HG03354 (cell line): ENCODE data around the gene HMGCS1.
"Not testable (repeated sequence)": the region's sequence is repeated elsewhere in the genome, so short reads cannot be mapped to it uniquely, and the experiment has no call there.

Source experiments
- ATAC-seq: cut with Tn5 transposase; IDR thresholded peaks from one replicate; pipeline ENCODE4 v1.9.1; 2021; ENCODE audit warnings: mild to moderate bottlenecking; ENCODE audit not compliant: unreplicated experiment, poor library complexity, severe bottlenecking

HMGCS1 gene

DNA sequence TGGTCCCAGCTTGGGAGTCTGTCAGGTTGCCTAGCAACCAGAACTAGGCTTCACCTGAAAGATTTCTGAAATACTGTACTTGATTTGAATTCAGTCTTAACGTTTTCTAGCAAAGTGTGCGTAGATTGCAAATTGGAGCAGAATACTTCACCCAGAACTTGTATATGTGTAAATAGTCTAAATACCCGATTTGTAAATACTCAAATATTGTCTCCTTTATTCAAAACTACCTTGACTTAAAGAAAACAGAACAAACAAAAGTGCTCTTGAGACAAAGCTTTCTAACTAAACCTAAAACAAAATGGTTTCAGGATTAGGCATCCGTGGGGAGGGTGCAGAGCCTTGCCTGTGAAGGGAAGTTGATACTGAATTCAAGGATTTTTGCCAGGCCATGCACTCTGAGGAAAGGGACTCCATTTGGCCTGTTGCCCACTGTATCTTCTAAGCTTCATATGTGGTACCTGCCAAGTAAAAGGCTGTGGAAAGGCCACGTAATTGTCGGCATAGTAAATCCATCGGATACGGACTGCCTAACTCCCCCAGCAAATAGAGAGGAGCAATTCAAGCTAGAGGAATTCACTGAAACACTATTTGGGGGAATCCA is 744 bp upstream of the HMGCS1 start:
- no peak for ATAC-seq

DNA sequence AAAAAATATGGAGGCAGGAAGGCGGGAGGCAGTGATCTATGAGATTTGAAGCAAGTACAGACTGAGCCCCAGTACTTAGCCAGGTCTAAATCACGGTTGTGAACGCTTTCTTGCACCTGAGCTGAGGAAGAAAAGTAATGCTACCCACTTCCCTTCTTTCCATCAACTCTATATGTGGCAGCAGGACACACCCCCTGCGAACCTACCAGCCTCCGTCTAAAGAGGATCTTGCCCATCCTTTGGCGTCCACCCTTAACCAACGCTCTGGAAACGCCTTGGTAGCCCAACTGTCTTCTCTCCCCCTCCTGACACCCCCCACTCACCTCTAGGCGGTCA is 545 bp downstream of the HMGCS1 start:
- peak; percentile 8 for ATAC-seq

DNA sequence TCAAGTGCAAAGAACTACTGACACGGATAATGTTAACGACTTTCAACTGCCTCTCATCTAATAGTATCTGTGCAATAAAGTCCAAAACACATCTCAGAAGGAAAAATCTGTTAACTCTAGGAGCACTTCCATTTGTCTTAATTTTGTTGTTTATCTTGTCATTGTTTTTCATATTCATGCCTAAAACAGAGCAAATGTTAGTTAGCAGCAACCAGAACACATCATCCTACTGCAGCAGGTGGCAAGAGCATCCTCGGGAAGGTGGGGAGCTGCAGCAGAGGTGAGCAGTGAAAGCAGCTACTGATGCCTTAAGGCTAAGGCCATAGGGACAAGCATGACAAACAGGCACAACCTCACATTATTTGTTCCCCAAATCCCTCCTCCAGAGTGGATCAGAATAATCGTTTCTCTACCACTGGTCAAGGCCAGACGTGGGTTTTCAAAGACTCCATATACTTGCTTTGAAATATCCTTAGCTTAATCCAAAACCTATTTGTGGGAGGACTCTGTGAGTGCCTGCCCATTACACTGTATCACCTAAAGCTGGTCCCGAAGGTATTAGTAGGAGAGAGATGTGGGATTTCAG is 1.0 kb downstream of the HMGCS1 start:
- no peak for ATAC-seq

DNA sequence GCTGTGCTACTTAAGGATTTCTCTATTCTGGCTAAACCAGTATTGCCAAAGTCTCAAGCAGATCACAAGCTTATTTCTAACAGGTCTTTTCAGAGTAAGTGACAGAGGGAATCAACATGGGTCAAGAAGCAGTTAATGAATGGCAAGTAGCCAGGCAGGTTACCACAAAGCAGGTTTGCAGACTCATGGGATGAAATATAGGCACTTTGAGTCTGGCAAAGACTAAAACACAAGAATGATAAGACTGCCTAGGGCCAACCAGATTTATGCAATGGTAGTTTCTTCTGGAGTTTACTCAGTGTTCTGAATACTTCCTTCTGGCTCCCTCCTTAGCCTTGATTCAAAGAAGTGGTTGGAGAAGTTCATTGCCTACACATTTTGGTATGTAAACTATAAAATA is 3.6 kb downstream of the HMGCS1 start:
- no peak for ATAC-seq

DNA sequence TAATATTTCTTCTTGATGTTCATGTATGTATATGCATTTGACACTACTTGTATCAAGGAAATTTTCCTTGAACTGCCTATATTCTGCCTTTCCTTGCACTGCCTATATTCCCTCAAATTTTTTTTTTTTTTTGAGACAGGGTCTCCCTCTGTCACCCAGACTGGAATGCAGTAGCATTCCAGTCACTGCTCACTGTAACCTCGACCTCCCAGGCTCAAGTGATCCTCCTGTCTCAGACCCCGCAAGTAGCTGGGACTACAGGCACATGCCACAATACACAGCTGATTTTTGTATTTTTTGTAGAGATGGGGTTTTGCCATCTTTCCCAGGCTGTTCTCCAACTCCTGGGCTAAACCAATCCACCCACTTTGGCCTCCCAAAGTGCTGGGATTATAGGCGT is 4.1 kb downstream of the HMGCS1 start:
- ATAC-seq = no peak

- not testable (repeated sequence) for ATAC-seq
These were observed 6.3 kb downstream of the HMGCS1 start for GRCh38 chr5:43306954-43307353.

DNA sequence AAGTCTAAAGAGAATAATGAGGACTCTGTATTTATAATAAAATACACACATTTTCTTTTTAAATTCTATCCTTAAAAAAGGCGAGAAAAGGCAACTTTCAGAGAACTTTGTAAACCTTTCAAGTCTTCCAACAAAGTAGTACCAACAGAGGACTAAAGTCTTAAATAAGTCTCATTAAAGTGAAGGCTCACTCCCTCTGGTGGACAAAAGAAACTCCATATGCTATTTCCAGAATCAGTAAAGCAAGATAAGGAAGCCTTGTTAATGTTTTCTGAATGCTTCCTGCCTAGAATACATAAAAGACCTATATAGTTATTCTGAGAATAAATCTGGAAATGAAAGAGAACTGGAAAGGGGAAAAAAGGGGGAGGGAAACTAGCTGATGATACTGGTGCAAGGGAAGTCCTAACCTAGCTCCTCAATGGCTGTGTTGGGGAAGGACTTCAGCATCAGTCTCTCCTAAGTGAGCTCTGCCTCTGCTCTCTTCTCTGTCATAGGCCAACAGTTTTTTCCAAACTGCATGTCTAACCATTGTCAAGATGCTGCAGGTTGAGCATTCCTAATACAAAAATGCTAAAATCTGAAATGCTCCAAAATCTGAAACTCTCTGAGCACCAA is 7.2 kb downstream of the HMGCS1 start:
- peak; percentile 71 for ATAC-seq

- peak; percentile 69 for ATAC-seq
These were observed 8.7 kb downstream of the HMGCS1 start for GRCh38 chr5:43304525-43304924.

GRCh38 chr5:43303242-43303641 is 10.0 kb downstream of the HMGCS1 start:
- no peak for ATAC-seq

GRCh38 chr5:43302481-43302880 is 10.7 kb downstream of the HMGCS1 start:
- no peak for ATAC-seq

DNA sequence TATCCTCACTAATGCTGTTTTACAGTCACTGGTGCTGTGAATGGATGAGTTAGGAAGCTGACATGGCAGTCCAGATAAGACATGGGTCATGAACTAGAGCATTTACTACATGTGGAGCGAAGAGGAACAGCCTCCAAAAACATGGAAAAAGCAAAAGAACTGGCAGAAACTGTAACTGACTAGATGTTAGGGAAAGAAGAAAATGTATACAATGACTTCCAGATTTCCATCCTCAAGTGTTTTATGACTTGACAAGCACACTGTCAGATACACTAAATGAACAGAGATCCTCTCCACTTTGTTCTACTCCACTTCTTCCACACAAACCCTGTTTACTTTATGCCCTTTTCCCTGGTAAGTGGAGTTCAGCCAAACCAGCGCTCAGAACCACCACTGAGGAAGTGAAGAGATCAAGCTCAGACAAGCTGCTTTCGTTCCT is 11.5 kb downstream of the HMGCS1 start:
- no peak for ATAC-seq

DNA sequence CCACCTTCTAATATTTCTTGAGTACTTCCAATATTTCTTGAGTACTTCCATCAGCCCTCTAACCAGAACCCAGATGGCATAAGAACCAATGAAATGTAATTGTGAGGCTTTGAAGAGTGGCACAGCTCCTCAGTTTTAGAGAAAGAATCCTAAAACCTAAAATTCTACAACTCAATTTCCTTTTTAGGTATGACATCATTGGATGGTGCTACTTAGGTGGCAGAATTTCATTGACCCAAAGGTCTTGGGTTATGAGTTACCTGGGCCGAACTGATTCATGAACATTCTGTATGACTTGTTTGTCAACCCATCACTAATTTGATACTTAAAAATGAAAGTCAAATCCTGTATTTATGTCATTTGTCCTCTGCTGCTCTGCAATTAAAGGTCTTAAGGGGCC is 13.1 kb downstream of the HMGCS1 start:
- no peak for ATAC-seq

DNA sequence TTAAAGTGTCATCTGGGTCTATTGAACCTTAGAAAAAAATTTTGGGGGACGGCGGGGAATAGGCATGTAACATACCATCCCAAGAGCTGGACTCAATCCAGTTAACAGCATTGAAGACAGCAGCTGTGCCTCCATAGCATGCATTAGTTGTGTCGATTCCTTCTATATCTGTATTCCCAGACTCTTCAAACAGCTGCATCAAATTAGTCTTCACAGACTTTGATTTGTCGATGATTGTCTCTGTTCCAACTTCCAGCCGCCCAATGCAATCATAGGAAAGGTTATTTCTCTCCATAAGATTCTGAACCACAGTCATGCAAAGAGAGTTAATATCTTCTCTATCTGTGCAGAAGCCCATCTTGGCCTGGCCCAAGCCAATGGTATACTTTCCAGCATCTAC is 14.8 kb downstream of the HMGCS1 start:
- no peak for ATAC-seq

GRCh38 chr5:43296835-43297234 is 16.4 kb downstream of the HMGCS1 start:
- ATAC-seq = no peak

DNA sequence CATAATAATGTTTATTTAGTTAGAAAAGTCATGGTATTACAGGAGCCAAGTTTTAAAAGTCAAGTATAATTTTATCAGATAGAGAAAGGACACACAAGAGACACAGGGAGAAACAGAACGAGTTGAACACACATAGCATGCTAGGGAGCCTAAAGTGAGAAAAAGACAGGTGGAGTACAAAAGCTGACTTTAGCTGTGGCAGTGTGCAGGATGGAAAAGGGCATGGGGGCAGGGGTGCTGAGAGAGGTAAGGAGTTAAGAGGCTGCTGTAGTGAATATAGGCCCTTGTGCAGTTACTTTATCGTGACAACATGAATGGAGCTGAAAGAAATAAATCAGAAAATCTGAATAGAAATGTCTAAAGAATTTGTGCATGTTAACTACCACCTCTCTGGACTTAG is 18.0 kb downstream of the HMGCS1 start:
- no peak for ATAC-seq

DNA sequence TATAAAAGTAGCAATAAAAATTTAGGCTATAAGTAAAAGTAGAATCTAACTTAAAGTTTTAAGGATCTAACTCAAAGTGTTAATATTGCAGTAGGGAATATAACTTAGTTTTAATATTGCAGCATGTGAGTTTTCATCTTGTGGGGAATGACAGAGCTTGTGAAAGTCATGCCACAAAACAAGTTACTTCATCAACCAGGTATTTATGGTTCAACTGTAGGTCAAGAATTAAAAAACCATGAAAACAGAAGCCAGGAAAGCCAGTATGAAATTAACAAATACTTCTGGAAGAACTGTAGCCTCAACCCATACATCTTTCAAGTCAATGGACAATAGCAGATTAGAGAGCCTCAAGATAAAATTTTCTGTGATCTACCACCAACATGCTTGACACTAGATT is 19.0 kb downstream of the HMGCS1 start:
- ATAC-seq = no peak

- ATAC-seq = no peak
These were observed 22.5 kb downstream of the HMGCS1 start for GRCh38 chr5:43290726-43291125.

GRCh38 chr5:43288269-43288831 is 24.9 kb downstream of the HMGCS1 start:
- no peak for ATAC-seq

GRCh38 chr5:43287493-43287892 is 25.7 kb downstream of the HMGCS1 start:
- no peak for ATAC-seq

DNA sequence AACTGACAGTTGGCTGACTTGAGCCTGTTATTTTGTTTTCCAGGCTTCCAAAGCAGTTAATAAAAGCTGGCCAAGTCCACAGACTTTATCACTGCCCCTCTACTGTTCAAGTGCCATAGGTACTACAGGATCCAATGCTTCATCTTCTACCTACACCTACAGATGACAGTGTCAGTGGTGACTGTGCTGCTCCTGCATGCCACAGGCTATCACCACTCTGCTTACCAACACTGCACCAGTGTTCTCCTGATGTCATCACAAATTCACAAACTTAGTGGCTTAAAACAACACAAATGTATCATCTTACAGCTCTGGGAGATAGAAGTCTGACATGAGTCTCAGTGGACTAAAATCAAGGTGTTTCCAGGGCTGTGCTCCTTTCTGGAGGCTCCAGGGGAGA is 26.6 kb downstream of the HMGCS1 start:
- ATAC-seq = no peak
